Measurements from ENCODE around the gene HRG. TPM values are rescaled to one million over a fixed set of nuclear protein-coding genes. Genes with fewer than 3 reads are reported as not detected.
"Not testable (repeated sequence)": the region's sequence is repeated elsewhere in the genome, so short reads cannot be mapped to it uniquely, and the experiment has no call there.

The HRG gene
- total and polyA plus RNA-seq, 2 of the 8 experiments (the other 6 are each of a cell fraction or from before 2014, with no cell fraction given), result 0.03 to 0.15 TPM

- not testable (repeated sequence) for H2BK120ac ChIP-seq (replicated peaks; ENCODE audit: low read depth, low read length); H4K20me1 ChIP-seq (replicated peaks in 1 of 2; ENCODE audit: control insufficient read depth in 1 of 2, insufficient read depth in 2 of 2, low read length in 2 of 2); H3K14ac ChIP-seq (ENCODE audit: insufficient read length); H3K27ac ChIP-seq (ENCODE audit: low read depth, low read length); DNase-seq (ENCODE audit: low read depth in 1 of 2, low spot score in 2 of 2); H3K36me3 ChIP-seq (ENCODE audit: control insufficient read depth in 2 of 4, insufficient read depth in 4 of 4, low read length in 3 of 4); H2AFZ ChIP-seq (ENCODE audit: low read length); H4K5ac ChIP-seq (ENCODE audit: insufficient read length, low read depth, low read length); H3K56ac ChIP-seq (replicated peaks; ENCODE audit: insufficient read length, low read depth, low read length); H3K79me2 ChIP-seq (ENCODE audit: control insufficient read depth in 1 of 2, insufficient read depth in 2 of 2, low read length in 2 of 2); H3K9ac ChIP-seq (replicated peaks in 1 of 4; ENCODE audit: extremely low read depth in 1 of 4, low read depth in 3 of 4, low read length in 3 of 4); H3K23ac ChIP-seq (ENCODE audit: insufficient read length); H3K4me3 ChIP-seq (ENCODE audit: extremely low read depth in 1 of 4, insufficient read depth in 2 of 4, low read depth in 3 of 4, low read length in 4 of 4); H3K23me2 ChIP-seq (ENCODE audit: low read depth, low read length); H3K18ac ChIP-seq (ENCODE audit: extremely low read depth, low read length); H2BK5ac ChIP-seq (ENCODE audit: low read depth, low read length); FAIRE-seq; H3K4ac ChIP-seq (replicated peaks; ENCODE audit: insufficient read length, low read depth, low read length); H3K79me1 ChIP-seq (ENCODE audit: low read depth, low read length); H3K4me1 ChIP-seq (replicated peaks in 1 of 4; ENCODE audit: control insufficient read depth in 3 of 4, insufficient read depth in 4 of 4, low read length in 3 of 4); H4K91ac ChIP-seq (replicated peaks; ENCODE audit: insufficient read length, low read length); H2BK15ac ChIP-seq (ENCODE audit: low read length); H3K27me3 ChIP-seq (replicated peaks in 1 of 4; ENCODE audit: control insufficient read depth in 3 of 4, extremely low read depth in 1 of 4, insufficient read depth in 3 of 4, low read length in 3 of 4); H2BK12ac ChIP-seq (ENCODE audit: low read depth, low read length); H2AK5ac ChIP-seq (ENCODE audit: low read depth, low read length); H3K9me3 ChIP-seq (ENCODE audit: insufficient read depth in 2 of 2, low read depth in 1 of 2, low read length in 1 of 2); H2BK20ac ChIP-seq (ENCODE audit: low read length); H4K8ac ChIP-seq (ENCODE audit: extremely low read depth, insufficient read depth, low read length); H3K4me2 ChIP-seq (ENCODE audit: insufficient read depth in 1 of 2, low read depth in 2 of 2, low read length in 2 of 2)
- 96% methylated on average over 5 of the region's 5 CpGs; no CpG with 5 or more reads in 1 of the 2 experiments for WGBS, 2 experiments (ENCODE audit: extremely low coverage in 1 of 2, insufficient coverage in 1 of 2, insufficient read length in 1 of 2, insufficient replicate concordance in 2 of 2, low coverage in 1 of 2, low lambda C conversion rate in 2 of 2, missing lambda C conversion rate in 1 of 2)
- ChIA-PET CTCF (ENCODE audit: partially characterized antibody) (interaction anchor here (1.4 to 5.8 kb wide), 3 partner anchors 9 to 18 kb away, joined by 3 to 50 read pairs (median 5); no protein-coding TSS in a partner anchor), POLR2A (ENCODE audit: partially characterized antibody) (interaction anchor here (0.9 kb wide), 1 partner anchor 9 kb away, joined by 3 read pairs; no protein-coding TSS in a partner anchor)
These were observed 31.6 kb upstream of the HRG start for GRCh38 chr3:186634207-186634606.
